Heart right ventricle (tissue), 16 donors: ENCODE data around the gene EIF4EBP3. TPM values are rescaled to one million over a fixed set of nuclear protein-coding genes. Genes with fewer than 3 reads are reported as not detected.

Source experiments
- ATAC-seq, 8 donors: fragments of 200-7000 bp; cut with Tn5 transposase; one replicate each; pipeline ENCODE4 v1.9.1; 2020; ENCODE audit warnings: mild to moderate bottlenecking in 8 of 8, moderate library complexity in 8 of 8, moderate number of reproducible peaks in 1 of 8
- DNase-seq, 2 donors: peaks; one replicate each; pipeline ENCODE4 v3.0.0-alpha.2; 2020
- H3K27ac ChIP-seq, 10 donors: fragments of 200-600 bp; sonication (generic) in 2 of 10; one replicate each; pipeline versions ENCODE4 v1.5.0 to v1.8.0; 2020 to 2022; ENCODE audit warnings: mild to moderate bottlenecking in 3 of 10
- H3K27me3 ChIP-seq, 7 donors: fragments of 200-600 bp; one replicate each; pipeline ENCODE4 v1.8.0; 2021 to 2022; ENCODE audit warnings: mild to moderate bottlenecking in 2 of 7
- H3K36me3 ChIP-seq, 9 donors: fragments of 200-600 bp; sonication (generic) in 1 of 9; one replicate each; pipeline versions ENCODE4 v1.5.0 to v1.8.0; 2020 to 2022; ENCODE audit warnings: mild to moderate bottlenecking in 2 of 9
- H3K4me1 ChIP-seq, 9 donors: fragments of 200-600 bp; sonication (generic) in 1 of 9; one replicate each; pipeline versions ENCODE4 v1.5.0 to v1.8.0; 2020 to 2022; ENCODE audit warnings: mild to moderate bottlenecking in 4 of 9
- H3K4me3 ChIP-seq, 10 donors: fragments of 200-600 bp; sonication (generic) in 2 of 10; one replicate each; pipeline versions ENCODE4 v1.5.0 to v1.8.0; 2020 to 2022; ENCODE audit warnings: mild to moderate bottlenecking in 7 of 10, moderate library complexity in 2 of 10
- H3K9me3 ChIP-seq, 11 donors: fragments of 200-600 bp in 10 of 11; sonication (generic) in 2 of 11; one replicate each; pipeline versions ENCODE4 v1.5.0 to v1.8.0; 2013 to 2022; ENCODE audit warnings: mild to moderate bottlenecking in 2 of 11, control low read depth in 1 of 11, moderate library complexity in 1 of 11
- CTCF ChIP-seq, 9 donors: fragments of 200-600 bp; sonication (generic) in 2 of 9; IDR thresholded peaks; one replicate each; pipeline versions ENCODE4 v1.5.0 to v1.8.0; 2021 to 2022; ENCODE audit warnings: antibody characterized with exemption in 9 of 9, mild to moderate bottlenecking in 5 of 9, moderate library complexity in 1 of 9
- WGBS, 2 donors: extraction: QIAGEN DNeasy Blood & Tissue Kit; methylation state at CpG; one replicate each; pipeline ENCODE4 v1.1.7; 2013; ENCODE audit warnings: inconsistent platforms in 1 of 2; 5-methylcytosine and 5-hydroxymethylcytosine counted together
- intact Hi-C, 10 donors: fragments of 100-400 bp; cut with DNase I; formaldehyde crosslinking; loops; one replicate each; pipeline versions ENCODE4 v1.11.1 to v1.14.2; 2022
- microRNA-seq, 2 donors: library from miRNA; unstranded; fragments of <30 nt; microRNA quantifications; one replicate each; pipeline ENCODE4 v1.2.0, GENCODE V29; 2021
- polyA plus RNA-seq, 2 donors: library from polyadenylated mRNA; stranded (reverse); fragments of 200-250 nt; gene quantifications; one replicate each; pipeline ENCODE4 v1.2.3, GENCODE V29; 2013
- total RNA-seq, 10 donors: library from RNA; stranded (reverse); fragmentation: NEBNext Ultra II Directional in 3 of 10; extraction: Animal tissue kit (Norgen Biotek cat#: 25700) in 3 of 10; gene quantifications; one replicate each; pipeline versions ENCODE4 v1.2.1 to v1.2.4, GENCODE V29; 2021 to 2023
- donor health status: Arrhythmogenic right ventricular cardiomyopathy.
- donor health status: ischemic (EF 13 %, LVEDD 7.1; RV severe dilation, severe dysfunction).
- donor health status: healthy with polysubstance abuse.
- donor health status: DM: no; HTN: yes; CAD: no.
- donor health status: DM: no; HTN: no; CAD: no.
- donor health status: ischemic (EF 25% LVEDD 6.9; RV normal size, moderate dysfunction).
- donor health status: ischemic (EF 25% LVEDD 5.7; RV mildly dilated, moderate dysfunction).
- donor health status: healthy.
- donor health status: DM: yes; HTN: yes; CAD: no.
- donor health status: Ischemic cardiomyopathy.
- donor health status: ischemic (EF 35%, LVEDD 5.7; RV mildly dilated, moderate dysfunction).
- donor health status: nonischemic (EF 11% LVEDD 7.7; RV severe dilation, severe dysfunction).
- donor health status: DM: yes; HTN: yes; CAD: no.
- donor health status: PGD.
- donor health status: ischemic (EF 29% LVEDD 5.4; RV normal size, mild dysfunction).
- donor health status: nonischemic (EF 23%, LVEDD 6.1; RV moderate dilation, normal function).

The EIF4EBP3 gene
- total and polyA plus RNA-seq, 12 donors: 9.2 to 46.1 (median 21.5) TPM

- ATAC-seq: peak in 6 of 8 donors; percentile 59 to 85 (median 76)
- intact Hi-C loops: no loop called here
- 20 to 27% methylated on average over 1 of the region's 1 CpG for WGBS, 2 donors
These were observed 48.9 kb downstream of the EIF4EBP3 start for GRCh38 chr5:140596321-140596741.

GRCh38 chr5:140598836-140599235, 51.4 kb downstream of the EIF4EBP3 start:
- no peak for TF ChIP-seq CTCF (IDR thresholded peaks at IDR 0.05)
- H3K36me3 ChIP-seq: no peaks in the 10 kb centered on the region
- 86 to 90% methylated on average over 2 of the region's 2 CpGs for WGBS, 2 donors
- H3K9me3 ChIP-seq: no peaks in the 10 kb centered on the region
- H3K4me1 ChIP-seq: peaks cover 0 to 48% (median 16%) of the 10 kb centered on the region in 9 donors
- H3K27me3 ChIP-seq: no peaks in the 10 kb centered on the region
- intact Hi-C loops: no loop called here
- no peak overlapping the region for H3K27ac ChIP-seq
- DNase-seq (no peak), ATAC-seq (no peak)
- no peak overlapping the region for H3K4me3 ChIP-seq

More at GRCh38 chr5:140596321-140596741, 48.9 kb downstream of the EIF4EBP3 start:
- Histone ChIP-seq H3K27me3 (no peaks in the 10 kb centered on the region), H3K36me3 (no peaks in the 10 kb centered on the region), H3K27ac (peak overlapping the region in 7 of 10 donors; percentile 1 to 85 (median 54)), H3K4me3 (no peak overlapping the region), H3K4me1 (peaks cover 0 to 36% (median 16%) of the 10 kb centered on the region in 9 donors), H3K9me3 (no peaks in the 10 kb centered on the region)
- DNase-seq: no peak
- no peak for TF ChIP-seq CTCF (IDR thresholded peaks at IDR 0.05)

Small RNA genes lying within 50 kb of the gene (microRNA-seq; reads per million reads assigned to microRNA genes)
- gene MIR6831: 0 reads per million in 2 donors

Other genes starting within 250 kb of the EIF4EBP3 start
- gene PFDN1, start 244.6 kb upstream of the EIF4EBP3 start, total RNA-seq: 10 to 100 TPM; 56.8 to 94.0 (median 77.0) TPM
- gene PFDN1, start 244.6 kb upstream of the EIF4EBP3 start, polyA plus RNA-seq: 100 to 1,000 TPM in 1 of 2 donors, 10 to 100 TPM in 1; 95.1 to 100 TPM
- gene HBEGF, start 201.1 kb upstream of the EIF4EBP3 start, total RNA-seq: 100 to 1,000 TPM in 2 of 10 donors, 10 to 100 TPM in 8; 18.5 to 121 (median 33.3) TPM
- 10 to 100 TPM; 14.6 to 33.5 TPM for gene HBEGF, start 201.1 kb upstream of the EIF4EBP3 start, polyA plus RNA-seq
- gene SLC4A9, start 187.5 kb upstream of the EIF4EBP3 start, total RNA-seq: under 1 TPM in 2 of 10 donors, not detected in 8; 0.10 to 0.34 TPM
- gene SLC4A9, start 187.5 kb upstream of the EIF4EBP3 start, polyA plus RNA-seq: under 1 TPM; 0.01 to 0.29 TPM
- 10 to 100 TPM; 51.9 to 77.9 (median 68.5) TPM for gene ANKHD1, start 145.8 kb upstream of the EIF4EBP3 start, total RNA-seq
- 10 to 100 TPM; 26.6 to 62.9 TPM for gene ANKHD1, start 145.8 kb upstream of the EIF4EBP3 start, polyA plus RNA-seq
- 10 to 100 TPM; 22.7 to 42.2 (median 32.5) TPM for gene SRA1, start 9.8 kb downstream of the EIF4EBP3 start, total RNA-seq
- 10 to 100 TPM; 29.8 to 35.8 TPM for gene SRA1, start 9.8 kb downstream of the EIF4EBP3 start, polyA plus RNA-seq
- 10 to 100 TPM in 9 of 10 donors, 1 to 10 TPM in 1; 8.0 to 18.7 (median 13.3) TPM for gene APBB3, start 16.9 kb downstream of the EIF4EBP3 start, total RNA-seq
- 10 to 100 TPM in 1 of 2 donors, 1 to 10 TPM in 1; 6.9 to 31.3 TPM for gene APBB3, start 16.9 kb downstream of the EIF4EBP3 start, polyA plus RNA-seq
- 100 to 1,000 TPM in 1 of 10 donors, 10 to 100 TPM in 9; 69.7 to 105 (median 80.6) TPM for gene SLC35A4, start 17.2 kb downstream of the EIF4EBP3 start, total RNA-seq
- gene SLC35A4, start 17.2 kb downstream of the EIF4EBP3 start, polyA plus RNA-seq: 10 to 100 TPM; 33.9 to 58.0 TPM
- gene CD14, start 85.5 kb downstream of the EIF4EBP3 start, total RNA-seq: 100 to 1,000 TPM in 1 of 10 donors, 10 to 100 TPM in 9; 10.8 to 137 (median 20.3) TPM
- 10 to 100 TPM; 14.0 to 30.1 TPM for gene CD14, start 85.5 kb downstream of the EIF4EBP3 start, polyA plus RNA-seq
- 1 to 10 TPM; 1.6 to 5.2 (median 3.2) TPM for gene TMCO6, start 91.8 kb downstream of the EIF4EBP3 start, total RNA-seq
- 1 to 10 TPM; 6.2 to 7.9 TPM for gene TMCO6, start 91.8 kb downstream of the EIF4EBP3 start, polyA plus RNA-seq
- gene NDUFA2, start 100.0 kb downstream of the EIF4EBP3 start, total RNA-seq: 100 to 1,000 TPM in 9 of 10 donors, 10 to 100 TPM in 1; 96.8 to 150 (median 119) TPM
- gene NDUFA2, start 100.0 kb downstream of the EIF4EBP3 start, polyA plus RNA-seq: 100 to 1,000 TPM; 291 to 569 TPM
- 10 to 100 TPM; 67.5 to 88.5 (median 74.3) TPM for gene IK, start 100.2 kb downstream of the EIF4EBP3 start, total RNA-seq
- 10 to 100 TPM; 43.0 to 77.7 TPM for gene IK, start 100.2 kb downstream of the EIF4EBP3 start, polyA plus RNA-seq
- 10 to 100 TPM; 10.5 to 14.5 (median 12.2) TPM for gene WDR55, start 117.2 kb downstream of the EIF4EBP3 start, total RNA-seq
- 10 to 100 TPM; 12.2 to 15.7 TPM for gene WDR55, start 117.2 kb downstream of the EIF4EBP3 start, polyA plus RNA-seq
- gene DND1, start 125.9 kb downstream of the EIF4EBP3 start, total RNA-seq: under 1 TPM in 9 of 10 donors, not detected in 1; 0.17 to 0.60 (median 0.30) TPM
- gene DND1, start 125.9 kb downstream of the EIF4EBP3 start, polyA plus RNA-seq: 1 to 10 TPM in 1 of 2 donors, under 1 TPM in 1; 0.81 to 2.0 TPM
- 10 to 100 TPM; 30.3 to 41.8 (median 35.8) TPM for gene HARS1, start 143.7 kb downstream of the EIF4EBP3 start, total RNA-seq
- gene HARS1, start 143.7 kb downstream of the EIF4EBP3 start, polyA plus RNA-seq: 10 to 100 TPM; 52.7 to 53.2 TPM
- 10 to 100 TPM; 23.3 to 37.3 (median 30.0) TPM for gene HARS2, start 143.8 kb downstream of the EIF4EBP3 start, total RNA-seq
- 10 to 100 TPM; 19.2 to 24.9 TPM for gene HARS2, start 143.8 kb downstream of the EIF4EBP3 start, polyA plus RNA-seq
- gene ZMAT2, start 152.8 kb downstream of the EIF4EBP3 start, total RNA-seq: 10 to 100 TPM; 27.9 to 41.4 (median 33.6) TPM
- gene ZMAT2, start 152.8 kb downstream of the EIF4EBP3 start, polyA plus RNA-seq: 10 to 100 TPM; 48.7 to 73.4 TPM
- gene PCDHA1, start 238.5 kb downstream of the EIF4EBP3 start, total RNA-seq: under 1 TPM in 1 of 10 donors, not detected in 9; 0.09 TPM
- under 1 TPM in 1 of 2 donors, not detected in 1; 0.07 TPM for gene PCDHA1, start 238.5 kb downstream of the EIF4EBP3 start, polyA plus RNA-seq
- under 1 TPM in 2 of 10 donors, not detected in 8; 0.07 to 0.17 TPM for gene PCDHA2, start 247.2 kb downstream of the EIF4EBP3 start, total RNA-seq
- gene PCDHA2, start 247.2 kb downstream of the EIF4EBP3 start, polyA plus RNA-seq: not detected